Heart left ventricle (tissue), 16 donors: ENCODE measurements around the gene MBTPS2. TPM values are rescaled to one million over a fixed set of nuclear protein-coding genes. Genes with fewer than 3 reads are reported as not detected.

Experiments
- ATAC-seq, 4 donors: fragments of 200-7000 bp; cut with Tn5 transposase; one replicate each; pipeline ENCODE4 v1.9.1; 2020 to 2022; ENCODE audit warnings: moderate library complexity in 4 of 4, mild to moderate bottlenecking in 3 of 4, moderate number of reproducible peaks in 1 of 4
- DNase-seq, 5 donors: peaks; one replicate each; pipeline ENCODE4 v3.0.0-alpha.2; 2020
- H3K27ac ChIP-seq, 12 donors: fragments of 200-600 bp; sonication (generic) in 4 of 12; one replicate each; pipeline versions ENCODE4 v1.5.0 to v1.8.0; 2016 to 2022; ENCODE audit warnings: mild to moderate bottlenecking in 2 of 12
- H3K27me3 ChIP-seq, 9 donors: fragments of 200-600 bp; sonication (generic) in 2 of 9; one replicate each; pipeline versions ENCODE4 v1.5.1 to v1.8.0; 2016 to 2022; ENCODE audit warnings: mild to moderate bottlenecking in 3 of 9
- H3K36me3 ChIP-seq, 9 donors: fragments of 200-600 bp; sonication (generic) in 2 of 9; one replicate each; pipeline versions ENCODE4 v1.5.0 to v1.8.0; 2018 to 2022; ENCODE audit warnings: mild to moderate bottlenecking in 2 of 9
- H3K4me1 ChIP-seq, 12 donors: fragments of 200-600 bp; sonication (generic) in 4 of 12; one replicate each; pipeline versions ENCODE4 v1.5.0 to v1.8.0; 2016 to 2022; ENCODE audit warnings: mild to moderate bottlenecking in 3 of 12
- H3K4me3 ChIP-seq, 12 donors: fragments of 200-600 bp; sonication (generic) in 4 of 12; one replicate each; pipeline versions ENCODE4 v1.5.0 to v1.8.0; 2017 to 2022; ENCODE audit warnings: mild to moderate bottlenecking in 9 of 12, moderate library complexity in 4 of 12
- H3K9me3 ChIP-seq, 12 donors: fragments of 200-600 bp; sonication (generic) in 4 of 12; one replicate each; pipeline versions ENCODE4 v1.5.0 to v1.8.0; 2016 to 2022; ENCODE audit warnings: mild to moderate bottlenecking in 1 of 12
- POLR2A ChIP-seq, 2 donors: fragments of 450-650 bp; IDR thresholded peaks; one replicate each; pipeline ENCODE4 v1.6.1; 2017; ENCODE audit warnings: antibody characterized with exemption in 2 of 2, mild to moderate bottlenecking in 2 of 2, moderate library complexity in 2 of 2
- WGBS, 4 donors: extraction: QIAGEN DNeasy Blood & Tissue Kit in 2 of 4; methylation state at CpG; one replicate each; pipeline versions ENCODE4 v1.1.5 to v1.1.7; 2013 to 2018; 5-methylcytosine and 5-hydroxymethylcytosine counted together
- intact Hi-C, 10 donors: fragments of 100-400 bp; cut with DNase I; formaldehyde crosslinking; loops; one replicate each; pipeline versions ENCODE4 v1.11.1 to v1.14.2; 2022
- polyA plus RNA-seq, 2 donors: library from polyadenylated mRNA; stranded (reverse); fragments of 200-250 nt; gene quantifications; one replicate each; pipeline ENCODE4 v1.2.3, GENCODE V29; 2013
- total RNA-seq, 9 donors: library from RNA; depleted of rRNA in 2 of 9; stranded (reverse); fragments of >200 nt in 2 of 9; fragmentation: NEBNext Ultra II Directional in 3 of 9; extraction: Animal tissue kit (Norgen Biotek cat#: 25700) in 3 of 9; gene quantifications; one replicate each; pipeline versions ENCODE4 v1.1.0 to v1.2.4, GENCODE V29; 2016 to 2023
- TF ChIP-seq, protein P1 (sequence below), 12 donors: fragments of 200-600 bp; sonication (generic) in 4 of 12; IDR thresholded peaks; one replicate each; pipeline versions ENCODE4 v1.5.0 to v1.8.0; 2018 to 2022; ENCODE audit warnings: antibody characterized with exemption in 12 of 12, mild to moderate bottlenecking in 5 of 12
- donor health status: ischemic (EF 13 %, LVEDD 7.1; RV severe dilation, severe dysfunction).
- donor health status: healthy with polysubstance abuse.
- donor health status: DM: no; HTN: yes; CAD: no.
- donor health status: DM: no; HTN: no; CAD: no.
- donor health status: ischemic (EF 25% LVEDD 6.9; RV normal size, moderate dysfunction).
- donor health status: ischemic (EF 25% LVEDD 5.7; RV mildly dilated, moderate dysfunction).
- donor health status: healthy.
- donor health status: DM: yes; HTN: yes; CAD: no.
- donor health status: ischemic (EF 35%, LVEDD 5.7; RV mildly dilated, moderate dysfunction).
- donor health status: nonischemic (EF 11% LVEDD 7.7; RV severe dilation, severe dysfunction).
- donor health status: DM: yes; HTN: yes; CAD: no.
- donor health status: PGD.
- donor health status: ischemic (EF 29% LVEDD 5.4; RV normal size, mild dysfunction).
- donor health status: nonischemic (EF 23%, LVEDD 6.1; RV moderate dilation, normal function).

MBTPS2 gene
- total and polyA plus RNA-seq, 11 donors = 2.6 to 14.8 (median 11.5) TPM

- Histone ChIP-seq H3K36me3 (peaks cover 0 to 51% (median 25%) of the 10 kb centered on the region in 9 donors), H3K9me3 (no peaks in the 10 kb centered on the region), H3K27me3 (peaks cover 0 to 5% (median 0%) of the 10 kb centered on the region in 9 donors), H3K27ac (no peak overlapping the region), H3K4me3 (no peak overlapping the region), H3K4me1 (peaks cover 0 to 19% (median 3%) of the 10 kb centered on the region in 12 donors)
- no peak for DNase-seq
- intact Hi-C loops = loop anchor here in 3 of 10 donors (10.0 kb wide), 2 partner anchors 102 to 132 kb away; partner anchors contain the start of gene SMS (in 1 of the 3)
- TF ChIP-seq POLR2A (IDR thresholded peaks at IDR 0.05) = no peak
- TF ChIP-seq, protein P1, sequence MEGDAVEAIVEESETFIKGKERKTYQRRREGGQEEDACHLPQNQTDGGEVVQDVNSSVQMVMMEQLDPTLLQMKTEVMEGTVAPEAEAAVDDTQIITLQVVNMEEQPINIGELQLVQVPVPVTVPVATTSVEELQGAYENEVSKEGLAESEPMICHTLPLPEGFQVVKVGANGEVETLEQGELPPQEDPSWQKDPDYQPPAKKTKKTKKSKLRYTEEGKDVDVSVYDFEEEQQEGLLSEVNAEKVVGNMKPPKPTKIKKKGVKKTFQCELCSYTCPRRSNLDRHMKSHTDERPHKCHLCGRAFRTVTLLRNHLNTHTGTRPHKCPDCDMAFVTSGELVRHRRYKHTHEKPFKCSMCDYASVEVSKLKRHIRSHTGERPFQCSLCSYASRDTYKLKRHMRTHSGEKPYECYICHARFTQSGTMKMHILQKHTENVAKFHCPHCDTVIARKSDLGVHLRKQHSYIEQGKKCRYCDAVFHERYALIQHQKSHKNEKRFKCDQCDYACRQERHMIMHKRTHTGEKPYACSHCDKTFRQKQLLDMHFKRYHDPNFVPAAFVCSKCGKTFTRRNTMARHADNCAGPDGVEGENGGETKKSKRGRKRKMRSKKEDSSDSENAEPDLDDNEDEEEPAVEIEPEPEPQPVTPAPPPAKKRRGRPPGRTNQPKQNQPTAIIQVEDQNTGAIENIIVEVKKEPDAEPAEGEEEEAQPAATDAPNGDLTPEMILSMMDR (IDR thresholded peaks at IDR 0.05) = no peak
- ATAC-seq = no peak
- WGBS, 4 donors = 61 to 76% (median 67%) methylated on average over 5 of the region's 5 CpGs
These were observed 3.8 kb downstream of the MBTPS2 start for GRCh38 chrX:21843179-21843578.

DNA sequence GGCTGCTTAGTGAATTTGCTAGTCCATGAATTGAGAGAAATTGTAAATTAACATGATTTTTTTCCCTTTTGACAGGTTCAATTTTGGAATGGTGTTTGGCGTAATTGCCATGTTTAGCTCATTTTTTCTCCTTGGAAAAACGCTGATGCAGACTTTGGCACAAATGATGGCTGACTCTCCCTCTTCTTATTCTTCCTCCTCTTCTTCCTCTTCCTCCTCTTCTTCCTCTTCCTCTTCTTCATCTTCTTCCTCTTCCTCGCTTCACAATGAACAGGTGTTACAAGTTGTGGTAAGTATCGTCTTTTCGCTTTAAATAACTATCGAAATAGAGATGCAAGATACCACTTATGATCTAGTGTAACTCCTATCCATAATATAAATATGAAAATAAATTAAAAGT lies 5.7 kb downstream of the MBTPS2 start:
- Histone ChIP-seq H3K36me3 (peaks cover 0 to 69% (median 28%) of the 10 kb centered on the region in 9 donors), H3K9me3 (no peaks in the 10 kb centered on the region), H3K27me3 (no peaks in the 10 kb centered on the region), H3K4me3 (no peak overlapping the region), H3K27ac (no peak overlapping the region), H3K4me1 (peaks cover 0 to 15% (median 3%) of the 10 kb centered on the region in 12 donors)
- no peak for ATAC-seq
- WGBS, 4 donors = 83 to 96% (median 90%) methylated on average over 6 of the region's 6 CpGs
- DNase-seq = no peak
- TF ChIP-seq, protein P1 (IDR thresholded peaks at IDR 0.05) = no peak
- TF ChIP-seq POLR2A (IDR thresholded peaks at IDR 0.05) = no peak
- intact Hi-C loops = loop anchor here in 3 of 10 donors (10.0 kb wide), 2 partner anchors 100 to 130 kb away; partner anchors contain the start of gene SMS (in 1 of the 3)

GRCh38 chrX:21847342-21847741 lies 7.9 kb downstream of the MBTPS2 start:
- 64 to 69% (median 66%) methylated on average over 1 of the region's 1 CpG for WGBS, 4 donors
- H3K9me3 ChIP-seq = no peaks in the 10 kb centered on the region
- no peak overlapping the region for H3K27ac ChIP-seq
- no peak for ATAC-seq
- intact Hi-C loops = loop anchor here in 3 of 10 donors (10.0 kb wide), 2 partner anchors 97 to 127 kb away; partner anchors contain the start of gene SMS (in 1 of the 3)
- H3K27me3 ChIP-seq = no peaks in the 10 kb centered on the region
- H3K4me3 ChIP-seq = no peak overlapping the region
- H3K4me1 ChIP-seq = peaks cover 0 to 5% (median 0%) of the 10 kb centered on the region in 12 donors
- H3K36me3 ChIP-seq = peaks cover 0 to 92% (median 39%) of the 10 kb centered on the region in 9 donors
- DNase-seq = no peak
- no peak for TF ChIP-seq POLR2A (IDR thresholded peaks at IDR 0.05)
- TF ChIP-seq, protein P1 (IDR thresholded peaks at IDR 0.05) = no peak

GRCh38 chrX:21853578-21853977 lies 14.2 kb downstream of the MBTPS2 start:
- no peaks in the 10 kb centered on the region for H3K27me3 ChIP-seq
- peaks cover 0 to 84% (median 26%) of the 10 kb centered on the region in 9 donors for H3K36me3 ChIP-seq

More at GRCh38 chrX:21853578-21853977, 14.2 kb downstream of the MBTPS2 start:
- H3K4me1 ChIP-seq = no peaks in the 10 kb centered on the region
- no peaks in the 10 kb centered on the region for H3K9me3 ChIP-seq
- ATAC-seq (no peak), DNase-seq (no peak)
- H3K27ac ChIP-seq = no peak overlapping the region
- H3K4me3 ChIP-seq = no peak overlapping the region
- intact Hi-C loops = no loop called here
- no peak for TF ChIP-seq POLR2A (IDR thresholded peaks at IDR 0.05)
- TF ChIP-seq, protein P1 (IDR thresholded peaks at IDR 0.05) = no peak
